Karpas-422 (cell line): ENCODE results near the gene CAMSAP1. TPM values are rescaled to one million over a fixed set of nuclear protein-coding genes. Genes with fewer than 3 reads are reported as not detected.

Source experiments
- DNase-seq: peaks from one replicate; pipeline ENCODE4 v3.0.0-alpha.2; 2015
- H2AFZ ChIP-seq: fragments of 200-600 bp; sonication (generic); 2 replicates; pipeline ENCODE4 v1.6.1; 2014; ENCODE audit warnings: antibody characterized with exemption, low read length, mixed read lengths
- H3K27ac ChIP-seq: fragments of 200-600 bp; sonication (generic); 2 replicates; pipeline ENCODE4 v1.5.1; 2014; ENCODE audit warnings: mild to moderate bottlenecking, low read length, moderate library complexity
- H3K27me3 ChIP-seq: fragments of 200-600 bp; sonication (generic); 2 replicates; pipeline ENCODE4 v1.6.1; 2014; ENCODE audit warnings: low read length, mixed read lengths
- H3K36me3 ChIP-seq: fragments of 200-600 bp; sonication (generic); 2 replicates; pipeline ENCODE4 v1.6.1; 2014; ENCODE audit warnings: low read length, mixed read lengths; ENCODE audit not compliant: insufficient read depth
- H3K4me1 ChIP-seq: fragments of 200-600 bp; sonication (generic); 2 replicates; pipeline ENCODE4 v1.6.1; 2014; ENCODE audit warnings: mild to moderate bottlenecking, low read length, mixed read lengths
- H3K4me2 ChIP-seq: fragments of 200-600 bp; sonication (generic); 2 replicates; pipeline ENCODE4 v1.6.1; 2014; ENCODE audit warnings: low read length, low read depth, mild to moderate bottlenecking; ENCODE audit not compliant: poor library complexity, severe bottlenecking
- H3K4me3 ChIP-seq: fragments of 200-600 bp; sonication (generic); 2 replicates; pipeline ENCODE4 v1.5.1; 2014; ENCODE audit warnings: mild to moderate bottlenecking, antibody characterized with exemption, low read length, mixed read lengths
- H3K79me2 ChIP-seq: fragments of 200-600 bp; sonication (generic); 2 replicates; pipeline ENCODE4 v1.6.1; 2014; ENCODE audit warnings: mild to moderate bottlenecking, low read length, mixed read lengths
- H3K9ac ChIP-seq: fragments of 200-600 bp; sonication (generic); 2 replicates; pipeline ENCODE4 v1.6.0; 2014; ENCODE audit warnings: low read length
- H3K9me2 ChIP-seq: fragments of 200-600 bp; sonication (generic), shearing (Covaris generic); replicated peaks from 2 replicates; pipeline ENCODE4 v1.6.0; 2014; ENCODE audit warnings: mild to moderate bottlenecking, low read length, moderate library complexity; ENCODE audit not compliant: insufficient read depth
- H3K9me3 ChIP-seq: fragments of 300-700, 200-600 bp; sonication (generic); 2 replicates; pipeline ENCODE4 v1.6.1; 2014; ENCODE audit warnings: low read length, mixed read lengths
- H4K20me1 ChIP-seq: fragments of 200-600 bp; sonication (generic); 2 replicates; pipeline ENCODE4 v1.6.1; 2014; ENCODE audit warnings: mild to moderate bottlenecking, antibody characterized with exemption, low read length, low read depth; ENCODE audit not compliant: insufficient read depth
- total RNA-seq: library from RNA; depleted of rRNA; stranded (reverse); fragments of >200 nt; shearing (Covaris generic); gene quantifications from 2 replicates; pipeline ENCODE4 v1.2.3, GENCODE V29; 2014; ENCODE audit warnings: low replicate concordance

The CAMSAP1 gene
- total RNA-seq, 1 experiment from 2014 or later, result 26.9 TPM

DNA sequence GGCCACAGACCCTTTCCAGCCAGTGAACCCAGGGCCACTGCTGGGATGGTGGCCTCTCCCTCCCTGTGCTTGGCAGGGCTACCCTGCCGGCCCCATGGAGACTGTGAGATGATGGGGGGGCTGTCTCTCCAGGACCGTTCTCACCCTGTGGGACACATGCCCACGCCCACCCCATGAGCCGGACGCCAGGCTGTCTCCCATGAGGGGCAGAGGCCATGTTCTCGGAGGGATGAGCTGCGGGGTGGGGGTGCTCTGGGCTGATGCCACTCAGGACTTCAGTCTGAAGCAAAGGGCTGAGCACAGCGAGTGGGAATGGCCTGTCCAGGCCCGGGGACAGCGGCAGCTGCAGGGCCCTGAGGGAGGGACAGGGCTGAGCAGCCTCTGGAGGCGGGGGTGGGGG is 116.5 kb downstream of the CAMSAP1 start:
- no peak overlapping the region for H3K27ac ChIP-seq
- no peak for DNase-seq
- H3K36me3 ChIP-seq, result no peaks in the 10 kb centered on the region
- no peaks in the 10 kb centered on the region for H4K20me1 ChIP-seq
- H3K27me3 ChIP-seq, result no peaks in the 10 kb centered on the region
- no peaks in the 10 kb centered on the region for H3K9me2 ChIP-seq
- H3K9ac ChIP-seq, result no peak overlapping the region
- H3K4me3 ChIP-seq, result no peak overlapping the region
- no peak overlapping the region for H3K4me2 ChIP-seq
- H3K9me3 ChIP-seq, result no peaks in the 10 kb centered on the region
- no peaks in the 10 kb centered on the region for H3K4me1 ChIP-seq
- no peaks in the 10 kb centered on the region for H3K79me2 ChIP-seq
- no peak overlapping the region for H2AFZ ChIP-seq

GRCh38 chr9:135790356-135790755 is 117.0 kb downstream of the CAMSAP1 start:
- H3K27me3 ChIP-seq, result no peaks in the 10 kb centered on the region
- no peak for DNase-seq
- H3K4me3 ChIP-seq, result no peak overlapping the region
- H2AFZ ChIP-seq, result no peak overlapping the region
- H3K36me3 ChIP-seq, result no peaks in the 10 kb centered on the region
- H3K4me2 ChIP-seq, result no peak overlapping the region
- H3K9me2 ChIP-seq, result no peaks in the 10 kb centered on the region
- no peak overlapping the region for H3K27ac ChIP-seq
- no peaks in the 10 kb centered on the region for H3K79me2 ChIP-seq
- no peaks in the 10 kb centered on the region for H4K20me1 ChIP-seq
- no peaks in the 10 kb centered on the region for H3K4me1 ChIP-seq
- no peak overlapping the region for H3K9ac ChIP-seq
- no peaks in the 10 kb centered on the region for H3K9me3 ChIP-seq

GRCh38 chr9:135789838-135790291 is 117.5 kb downstream of the CAMSAP1 start:
- no peak overlapping the region for H2AFZ ChIP-seq
- H3K9ac ChIP-seq, result no peak overlapping the region
- no peak for DNase-seq
- H3K4me1 ChIP-seq, result no peaks in the 10 kb centered on the region
- no peaks in the 10 kb centered on the region for H3K9me2 ChIP-seq
- no peak overlapping the region for H3K4me3 ChIP-seq
- H3K9me3 ChIP-seq, result no peaks in the 10 kb centered on the region
- no peaks in the 10 kb centered on the region for H3K27me3 ChIP-seq
- H3K79me2 ChIP-seq, result no peaks in the 10 kb centered on the region
- no peak overlapping the region for H3K27ac ChIP-seq
- no peaks in the 10 kb centered on the region for H4K20me1 ChIP-seq
- H3K4me2 ChIP-seq, result no peak overlapping the region
- H3K36me3 ChIP-seq, result no peaks in the 10 kb centered on the region

DNA sequence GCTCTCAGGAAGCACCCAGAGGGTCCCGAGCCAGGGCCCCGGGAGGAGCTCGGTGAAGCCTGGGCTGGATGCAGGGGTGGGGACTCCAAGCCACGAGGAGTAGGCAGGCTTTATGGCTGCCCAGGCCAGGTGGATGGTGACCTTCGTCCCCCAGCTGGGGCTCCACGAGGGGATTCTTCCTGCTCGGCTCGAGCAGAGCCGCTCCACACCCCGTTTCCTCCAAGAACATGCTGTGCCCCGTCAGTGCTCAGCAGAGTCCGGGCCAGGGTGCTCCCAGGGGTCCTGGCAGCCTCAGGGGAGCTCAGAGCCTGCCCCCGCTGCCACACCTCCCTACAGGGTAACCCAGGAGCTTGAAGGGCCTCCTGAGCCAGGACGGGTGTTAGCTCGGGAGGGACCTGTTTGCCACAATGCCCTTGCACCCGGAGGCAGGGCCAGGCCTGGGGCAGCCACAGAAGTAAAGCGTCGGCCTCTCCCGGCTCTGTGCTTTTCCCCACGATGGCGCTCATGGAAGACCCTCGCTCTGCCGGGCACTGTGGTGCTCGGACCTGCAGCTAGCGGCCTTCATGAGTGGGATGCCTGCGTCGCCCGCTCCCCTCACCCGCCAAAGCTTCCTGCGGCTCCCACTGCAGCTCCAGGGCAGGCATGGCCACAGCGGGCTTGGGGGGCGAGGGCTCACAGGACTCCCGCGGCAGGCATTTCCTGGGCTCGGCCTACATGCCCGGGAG is 118.6 kb downstream of the CAMSAP1 start:
- no peak for DNase-seq
- Histone ChIP-seq H4K20me1 (no peaks in the 10 kb centered on the region), H3K9ac (no peak overlapping the region), H3K27me3 (no peaks in the 10 kb centered on the region), H3K79me2 (no peaks in the 10 kb centered on the region), H3K9me2 (no peaks in the 10 kb centered on the region), H3K4me1 (no peaks in the 10 kb centered on the region), H3K4me3 (no peak overlapping the region), H3K36me3 (no peaks in the 10 kb centered on the region), H3K9me3 (no peaks in the 10 kb centered on the region), H3K4me2 (no peak overlapping the region), H3K27ac (no peak overlapping the region), H2AFZ (no peak overlapping the region)

GRCh38 chr9:135787776-135788575 is 119.4 kb downstream of the CAMSAP1 start:
- Histone ChIP-seq H2AFZ (no peak overlapping the region), H4K20me1 (no peaks in the 10 kb centered on the region), H3K4me1 (no peaks in the 10 kb centered on the region), H3K9me2 (no peaks in the 10 kb centered on the region), H3K27me3 (no peaks in the 10 kb centered on the region), H3K9me3 (no peaks in the 10 kb centered on the region), H3K4me3 (no peak overlapping the region), H3K27ac (no peak overlapping the region), H3K36me3 (no peaks in the 10 kb centered on the region), H3K4me2 (no peak overlapping the region), H3K9ac (no peak overlapping the region), H3K79me2 (no peaks in the 10 kb centered on the region)
- DNase-seq, result no peak

GRCh38 chr9:135787317-135787716 is 120.0 kb downstream of the CAMSAP1 start:
- DNase-seq, result no peak
- H3K27ac ChIP-seq, result no peak overlapping the region
- H3K4me2 ChIP-seq, result no peak overlapping the region
- no peaks in the 10 kb centered on the region for H3K36me3 ChIP-seq
- H3K9me2 ChIP-seq, result no peaks in the 10 kb centered on the region
- no peaks in the 10 kb centered on the region for H3K27me3 ChIP-seq
- H4K20me1 ChIP-seq, result no peaks in the 10 kb centered on the region
- H3K79me2 ChIP-seq, result no peaks in the 10 kb centered on the region
- H3K9me3 ChIP-seq, result no peaks in the 10 kb centered on the region
- H3K4me1 ChIP-seq, result no peaks in the 10 kb centered on the region
- no peak overlapping the region for H3K4me3 ChIP-seq
- no peak overlapping the region for H2AFZ ChIP-seq
- no peak overlapping the region for H3K9ac ChIP-seq

DNA sequence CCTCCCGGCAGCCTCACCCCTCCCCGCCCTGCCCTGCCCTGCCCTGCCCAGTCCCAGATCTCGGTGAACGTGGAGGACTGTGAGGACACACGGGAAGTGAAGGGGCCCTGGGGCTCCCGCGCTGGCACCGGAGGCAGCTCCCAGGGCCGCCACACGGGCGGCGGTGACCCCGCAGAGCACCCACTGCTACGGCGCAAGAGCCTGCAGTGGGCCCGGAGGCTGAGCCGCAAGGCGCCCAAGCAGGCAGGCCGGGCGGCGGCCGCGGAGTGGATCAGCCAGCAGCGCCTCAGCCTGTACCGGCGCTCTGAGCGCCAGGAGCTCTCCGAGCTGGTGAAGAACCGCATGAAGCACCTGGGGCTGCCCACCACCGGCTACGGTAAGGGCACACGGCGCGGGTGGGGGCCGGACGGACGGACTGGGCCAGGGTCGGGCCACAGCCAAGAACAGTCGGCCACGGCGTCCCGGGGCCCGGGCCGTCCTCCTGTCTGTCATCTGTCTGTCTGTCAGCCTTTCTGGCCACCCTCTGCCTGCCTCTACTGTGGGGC is 121.1 kb downstream of the CAMSAP1 start:
- H3K9me3 ChIP-seq, result no peaks in the 10 kb centered on the region
- H3K4me1 ChIP-seq, result no peaks in the 10 kb centered on the region
- no peak overlapping the region for H3K27ac ChIP-seq
- no peak overlapping the region for H3K9ac ChIP-seq
- H3K79me2 ChIP-seq, result no peaks in the 10 kb centered on the region
- no peaks in the 10 kb centered on the region for H3K9me2 ChIP-seq
- H2AFZ ChIP-seq, result no peak overlapping the region
- H3K4me2 ChIP-seq, result no peak overlapping the region
- no peak overlapping the region for H3K4me3 ChIP-seq
- H3K27me3 ChIP-seq, result no peaks in the 10 kb centered on the region
- no peaks in the 10 kb centered on the region for H4K20me1 ChIP-seq
- H3K36me3 ChIP-seq, result no peaks in the 10 kb centered on the region
- no peak for DNase-seq

DNA sequence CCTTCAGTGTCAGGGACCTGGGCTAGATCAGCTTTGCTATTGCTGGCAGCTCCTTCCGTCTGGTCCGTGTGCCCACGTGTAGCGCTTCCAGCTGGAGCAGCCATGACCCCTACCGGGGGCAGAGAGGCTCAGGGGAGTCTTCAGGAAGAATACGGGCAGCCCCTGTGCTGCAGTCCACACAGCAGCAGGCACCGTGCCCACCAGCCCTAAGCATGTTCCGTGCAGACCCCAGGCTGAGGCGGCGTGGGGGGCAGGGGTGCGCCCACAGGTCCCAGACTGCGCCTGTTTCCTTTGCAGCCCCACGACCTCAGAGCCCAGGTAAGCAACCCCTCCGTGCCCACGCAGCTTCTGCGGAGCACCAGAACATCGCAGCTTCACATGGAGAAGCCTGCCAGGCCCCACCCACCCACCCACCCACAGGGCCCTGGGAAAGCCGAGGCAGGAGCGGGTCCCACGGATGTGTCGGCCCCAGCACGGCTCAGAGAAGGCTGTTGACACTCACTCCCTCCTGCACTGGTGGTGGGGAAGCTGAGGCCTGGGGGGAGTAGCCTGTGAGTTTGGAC is 122.3 kb downstream of the CAMSAP1 start:
- H3K79me2 ChIP-seq, result no peaks in the 10 kb centered on the region
- H3K4me1 ChIP-seq, result no peaks in the 10 kb centered on the region
- DNase-seq, result no peak
- no peak overlapping the region for H3K4me2 ChIP-seq
- no peak overlapping the region for H3K9ac ChIP-seq
- no peaks in the 10 kb centered on the region for H3K9me3 ChIP-seq
- no peaks in the 10 kb centered on the region for H4K20me1 ChIP-seq
- no peak overlapping the region for H3K27ac ChIP-seq
- no peaks in the 10 kb centered on the region for H3K27me3 ChIP-seq
- no peaks in the 10 kb centered on the region for H3K36me3 ChIP-seq
- no peak overlapping the region for H2AFZ ChIP-seq
- H3K9me2 ChIP-seq, result no peaks in the 10 kb centered on the region
- H3K4me3 ChIP-seq, result no peak overlapping the region
